GM18873 (cell line): ENCODE data around the gene FAM161B.

Experiments
- ATAC-seq: cut with Tn5 transposase; IDR thresholded peaks from one replicate; pipeline ENCODE4 v1.9.1; 2021; ENCODE audit warnings: mild to moderate bottlenecking, moderate library complexity, moderate number of reproducible peaks; ENCODE audit not compliant: unreplicated experiment, low FRiP score

The FAM161B gene

DNA sequence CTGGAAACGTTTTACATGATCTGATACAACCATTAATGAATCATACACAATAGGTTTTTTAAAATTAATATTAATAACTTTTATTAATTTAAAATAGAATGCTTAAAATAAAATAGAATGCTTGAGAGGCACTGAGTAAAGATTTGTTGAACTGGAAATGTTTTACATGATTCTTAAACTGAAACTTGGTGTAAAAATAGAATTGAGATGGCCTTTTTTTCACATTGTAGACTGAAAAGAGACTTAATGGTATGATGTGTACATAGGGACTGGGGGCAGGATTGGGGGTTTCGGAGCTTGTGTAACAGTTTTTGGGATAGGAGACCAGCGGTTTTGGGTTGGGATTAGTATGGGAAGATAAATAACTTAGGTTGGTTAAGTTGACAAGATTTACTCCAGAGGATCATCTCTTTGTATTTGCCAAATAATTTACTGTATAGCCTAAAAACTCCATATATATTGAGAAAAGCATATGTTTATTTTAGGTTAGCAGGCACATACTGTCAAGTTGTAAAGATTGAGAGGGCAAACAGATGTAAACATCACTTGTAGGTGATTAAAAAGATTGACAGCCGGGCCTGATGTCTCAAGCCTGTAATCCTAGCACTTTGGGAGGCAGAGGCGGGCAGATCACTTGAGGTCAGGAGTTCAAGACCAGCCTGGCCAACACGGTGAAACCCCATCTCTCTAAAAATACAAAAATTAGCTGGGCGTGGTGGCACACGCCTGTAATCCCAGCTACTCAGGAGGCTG, 65.3 kb downstream of the FAM161B start:
- no peak for ATAC-seq
